Right hindlimb (tissue), 1 donor: ENCODE results near the gene PARVB.

ENCODE experiments used
- DNase-seq: peaks from one replicate; pipeline ENCODE4 v3.0.0-alpha.2; 2018

PARVB gene

GRCh38 chr22:44205516-44206329 lies 181.6 kb downstream of the PARVB start:
- DNase-seq: no peak

DNA sequence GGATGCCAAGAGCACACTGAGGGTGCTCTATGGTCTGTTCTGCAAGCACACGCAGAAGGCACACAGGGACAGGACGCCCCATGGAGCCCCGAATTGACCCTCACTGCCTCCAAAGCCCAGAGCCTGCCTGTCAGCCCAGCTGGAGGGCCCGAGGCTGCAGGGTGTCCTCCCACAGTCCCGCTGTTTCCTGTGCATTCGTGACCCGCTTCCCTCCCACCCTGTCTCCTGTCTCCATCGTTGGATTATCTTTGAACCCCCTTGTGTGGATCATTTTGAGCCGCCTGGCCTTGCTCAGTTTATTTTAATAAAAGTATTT lies 182.2 kb downstream of the PARVB start:
- no peak for DNase-seq

DNA sequence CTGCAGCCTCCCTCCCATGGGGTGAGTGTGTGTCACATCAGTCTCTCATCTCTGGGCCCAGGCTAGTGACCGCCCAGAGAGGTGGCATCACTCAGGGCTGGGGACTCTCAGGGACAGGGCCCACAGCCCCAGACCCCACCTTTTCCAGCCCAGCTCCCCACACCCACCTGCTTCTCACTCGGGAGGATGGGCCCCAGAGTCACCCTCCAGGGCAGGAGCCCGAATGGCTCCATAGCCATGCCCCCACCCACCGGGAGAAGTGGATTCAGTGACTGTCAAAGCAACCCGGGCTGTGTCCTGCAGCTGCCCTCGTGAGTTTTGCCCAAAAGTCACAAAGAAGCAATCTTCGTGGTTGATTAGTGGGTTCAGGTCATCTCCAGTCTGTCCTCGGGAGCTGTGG lies 182.6 kb downstream of the PARVB start:
- DNase-seq: no peak

GRCh38 chr22:44207173-44207980 lies 183.3 kb downstream of the PARVB start:
- DNase-seq: no peak

- no peak for DNase-seq
These were observed 183.8 kb downstream of the PARVB start for GRCh38 chr22:44207981-44208317.

GRCh38 chr22:44209343-44209742 lies 185.2 kb downstream of the PARVB start:
- DNase-seq: no peak

- no peak for DNase-seq
These were observed 186.6 kb downstream of the PARVB start for GRCh38 chr22:44210722-44211121.

DNA sequence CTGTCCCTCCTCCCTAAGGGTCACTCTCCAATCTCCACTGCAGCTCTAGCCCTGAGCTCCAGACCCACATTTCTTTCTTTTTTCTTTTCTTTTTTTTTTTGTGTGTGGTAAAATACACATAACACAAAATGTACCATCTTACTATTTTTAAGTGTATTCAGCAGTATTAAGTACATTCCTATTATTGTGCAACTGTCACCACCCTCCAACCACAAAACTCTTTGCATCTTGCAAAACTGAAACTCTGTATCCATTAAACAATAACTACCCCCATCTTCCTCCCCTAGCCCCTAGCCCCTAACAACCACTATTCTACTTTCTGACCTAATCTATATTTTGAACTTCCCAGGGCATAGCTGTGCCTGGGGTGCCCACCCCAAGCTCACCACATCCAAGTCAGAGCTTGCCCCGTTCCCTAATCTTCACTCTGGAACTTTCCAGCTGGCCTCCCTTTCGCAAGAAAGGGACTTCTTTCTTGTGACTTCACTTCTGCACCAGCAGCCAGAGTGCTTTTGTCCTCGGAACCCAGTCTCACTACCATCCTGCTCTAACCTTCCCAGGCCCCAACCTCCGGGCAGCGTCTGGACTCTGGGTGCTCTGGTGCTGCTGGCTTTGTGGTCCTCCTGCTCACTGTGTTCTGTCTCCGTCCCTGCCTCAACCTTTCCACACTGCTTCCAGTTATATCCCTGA lies 187.3 kb downstream of the PARVB start:
- no peak for DNase-seq

- peak; percentile 84 for DNase-seq
These were observed 188.1 kb downstream of the PARVB start for GRCh38 chr22:44211946-44212930.

GRCh38 chr22:44212936-44213335 lies 188.8 kb downstream of the PARVB start:
- DNase-seq: no peak

DNA sequence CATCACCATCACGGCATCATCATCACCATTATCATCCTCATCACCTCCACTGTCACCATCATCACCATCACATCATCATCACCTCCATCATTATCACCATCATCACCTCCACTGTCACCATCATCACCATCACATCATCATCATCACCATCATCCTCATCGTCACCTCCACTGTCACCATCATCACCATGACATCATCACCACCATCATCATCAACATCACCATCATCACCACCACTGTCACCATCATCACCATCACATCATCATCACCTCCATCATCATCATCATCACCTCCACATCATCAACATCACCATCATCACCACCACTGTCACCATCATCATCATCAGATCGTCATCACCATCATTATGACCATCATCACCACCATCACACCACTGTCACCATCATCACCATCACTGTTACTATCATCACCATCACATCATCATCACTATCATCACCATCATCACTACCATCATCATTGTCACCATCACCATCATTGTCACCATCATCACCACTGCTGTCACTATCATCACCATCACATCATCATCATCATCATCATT lies 189.5 kb downstream of the PARVB start:
- DNase-seq: no peak

- DNase-seq: no peak
These were observed 190.1 kb downstream of the PARVB start for GRCh38 chr22:44214187-44214586.

DNA sequence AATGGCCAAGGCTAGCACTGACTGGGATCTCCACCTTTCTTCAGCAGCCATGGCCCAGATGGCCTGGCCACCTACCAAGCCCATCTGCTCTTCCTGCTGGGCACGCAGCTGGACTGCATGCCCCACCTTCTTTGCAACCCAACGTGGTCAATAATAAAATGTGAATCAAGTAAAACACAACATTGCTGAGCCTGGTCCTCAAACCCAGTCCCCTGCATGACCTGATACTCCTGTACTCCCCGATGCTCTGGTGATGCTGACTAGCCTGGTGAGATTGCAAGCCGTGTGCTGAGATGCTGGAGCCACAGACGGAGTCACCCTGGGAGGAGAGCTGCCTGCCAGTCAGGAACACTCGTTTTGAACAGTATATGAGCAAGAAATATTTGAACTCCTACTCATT lies 190.7 kb downstream of the PARVB start:
- DNase-seq: no peak

- no peak for DNase-seq
These were observed 191.2 kb downstream of the PARVB start for GRCh38 chr22:44215287-44215686.

DNA sequence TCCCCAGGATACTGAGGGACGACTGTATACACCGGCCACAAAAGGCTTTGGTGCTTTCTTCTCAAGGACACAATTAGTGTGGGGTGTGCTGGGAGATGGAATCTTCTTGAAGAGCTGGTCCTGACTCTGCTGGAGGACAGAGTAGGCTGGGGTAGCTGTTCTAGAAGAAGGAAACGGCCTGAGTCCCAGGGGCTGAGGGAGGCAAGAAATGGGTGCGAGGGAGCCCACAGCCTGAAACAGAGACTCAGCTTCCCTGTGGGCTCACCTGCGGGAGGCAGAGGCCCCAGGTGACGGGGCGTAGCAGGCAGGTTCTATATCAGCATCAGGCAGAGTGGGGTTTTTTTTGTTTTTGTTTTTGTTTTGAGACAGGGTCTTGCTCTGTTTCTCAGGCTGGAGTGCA lies 193.2 kb downstream of the PARVB start:
- DNase-seq: no peak

GRCh38 chr22:44218071-44218470 lies 194.0 kb downstream of the PARVB start:
- DNase-seq: no peak

DNA sequence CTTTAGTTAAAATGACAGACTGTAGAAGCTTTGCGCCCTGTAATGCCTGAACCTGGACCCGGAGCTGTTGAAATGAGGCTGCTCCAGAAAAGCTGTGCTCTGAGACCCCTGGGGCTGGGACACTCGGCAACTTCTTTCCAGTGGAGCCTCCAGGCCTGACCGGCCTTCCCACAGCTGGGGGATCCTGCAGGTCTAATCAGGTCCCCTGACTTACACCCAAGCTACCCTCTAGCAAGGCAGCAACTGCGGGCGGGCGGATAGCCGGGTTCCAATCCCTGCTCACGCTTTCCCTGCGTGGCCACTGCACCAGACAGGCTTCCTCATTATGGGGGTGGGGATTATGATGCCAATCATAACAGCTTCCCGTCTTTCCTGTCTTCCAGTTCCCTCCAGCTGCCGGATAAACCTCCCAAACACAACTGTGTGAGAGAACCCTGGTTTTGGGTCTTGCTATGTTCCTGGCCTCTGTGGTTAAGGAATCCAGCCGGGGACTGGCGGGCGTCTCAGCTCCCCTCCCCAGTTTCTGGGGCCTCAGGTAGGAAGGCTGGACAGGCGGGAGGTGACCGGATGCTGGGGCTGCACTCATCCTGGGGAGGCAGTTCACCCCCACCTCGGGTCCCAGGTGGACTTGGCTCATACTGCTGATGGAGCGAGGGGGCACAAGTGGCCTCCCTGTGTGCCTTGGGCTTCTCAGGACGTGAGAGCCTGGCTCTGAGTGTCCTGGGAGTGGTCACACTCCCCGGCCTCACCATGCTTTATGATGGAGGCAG lies 195.2 kb downstream of the PARVB start:
- DNase-seq: no peak

DNA sequence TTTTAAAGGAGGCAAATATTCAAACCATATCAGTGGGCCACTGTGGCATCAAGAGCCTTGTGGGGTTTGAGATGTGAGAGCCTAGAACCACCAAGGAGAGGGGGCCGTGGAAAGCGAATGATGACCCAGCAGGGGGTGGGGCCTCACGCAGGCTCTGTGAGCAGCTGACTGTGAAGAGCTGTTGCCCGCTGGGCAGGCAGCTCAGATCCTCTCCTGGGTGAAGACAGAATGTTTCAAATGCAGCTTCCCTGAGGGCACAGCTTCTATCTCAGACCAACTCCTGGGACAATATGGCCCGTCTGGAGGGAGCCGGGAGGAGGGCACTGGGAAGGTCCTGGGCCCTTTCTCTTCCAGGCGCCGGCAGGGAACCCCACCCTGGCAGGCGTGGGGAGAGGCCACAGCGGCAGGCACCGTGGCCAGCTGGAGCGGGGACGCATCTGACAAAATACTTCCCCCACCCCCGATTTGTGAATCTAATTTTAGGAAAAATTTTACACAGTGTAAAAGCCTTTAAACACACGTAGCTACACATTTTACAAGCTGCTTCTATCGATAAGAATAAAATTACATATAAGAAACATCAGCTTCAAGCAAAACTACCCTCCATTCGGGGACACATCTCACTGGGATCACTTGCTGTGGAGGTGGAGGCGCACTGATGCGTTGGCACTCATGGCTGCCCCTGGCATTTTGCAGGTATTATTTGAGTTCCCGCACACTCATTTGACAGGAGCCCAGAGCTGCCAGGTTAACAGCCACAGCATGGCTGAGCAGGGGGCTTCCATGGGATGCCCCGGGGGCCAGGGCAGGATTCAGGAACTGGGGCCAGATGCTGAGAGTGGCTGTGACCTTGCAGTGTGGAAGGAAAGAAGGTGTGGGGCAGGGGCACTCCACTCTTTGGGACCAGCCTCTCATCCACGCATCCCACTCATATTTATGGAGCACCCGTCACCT lies 196.9 kb downstream of the PARVB start:
- no peak for DNase-seq

DNA sequence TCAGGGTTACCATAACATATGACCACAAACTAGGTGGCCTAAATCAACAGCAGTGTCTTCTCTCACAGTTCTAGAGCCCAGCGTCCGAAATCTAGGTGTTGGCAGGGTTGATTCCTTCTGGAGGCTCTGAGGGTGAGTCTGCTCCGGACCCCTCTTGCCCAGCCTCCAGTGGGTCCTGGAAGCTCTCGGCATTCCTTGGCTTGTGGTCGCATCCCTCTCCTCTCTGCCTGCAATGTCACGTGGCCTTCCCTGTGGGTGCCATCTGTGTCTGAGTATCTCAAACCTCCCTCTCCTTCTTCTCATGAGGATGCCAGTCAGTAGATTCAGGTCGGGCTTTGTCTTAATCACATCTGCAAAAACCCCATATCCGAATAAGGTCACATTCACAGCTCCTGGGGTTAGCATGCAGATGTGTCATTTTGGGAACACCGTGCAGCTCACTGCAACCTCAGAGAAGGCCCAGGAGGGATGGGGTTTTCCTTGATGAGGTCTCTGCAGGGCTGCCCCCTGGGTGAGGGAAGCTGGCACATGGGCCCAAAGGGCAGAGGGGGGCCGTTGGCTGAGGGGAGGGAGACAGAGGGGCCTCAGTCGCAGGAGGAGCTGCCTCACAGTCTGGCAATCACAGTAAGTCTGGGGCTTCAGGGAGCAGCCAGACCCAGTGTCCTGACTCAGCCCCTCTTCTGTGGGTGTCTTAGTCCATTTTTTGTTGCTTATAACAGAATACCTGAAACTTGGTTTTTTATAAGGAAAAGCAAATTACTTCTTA lies 197.8 kb downstream of the PARVB start:
- DNase-seq: no peak
